ENCODE measurements around the gene CUX1.

Gene CUX1

DNA sequence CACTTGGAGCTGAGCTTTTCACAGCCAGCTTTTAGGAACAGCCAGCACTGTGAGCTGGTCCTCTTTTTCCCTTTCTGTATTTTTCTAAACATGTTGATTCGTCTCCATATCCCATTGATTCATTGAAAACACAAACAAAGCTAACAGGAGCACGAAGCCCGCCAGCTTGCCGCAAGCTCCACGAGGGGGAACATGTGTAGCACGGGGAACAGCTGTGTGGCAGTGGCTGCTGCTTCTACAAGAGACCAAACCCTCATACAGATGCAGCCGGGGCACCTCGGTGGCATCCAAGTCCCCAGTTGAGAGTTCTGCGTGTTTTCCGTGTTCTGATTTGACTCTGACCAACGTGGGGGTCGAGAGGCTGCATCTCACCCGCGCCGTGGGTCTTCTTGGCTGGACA lies 388.5 kb downstream of the CUX1 start:
- TF ChIP-seq, protein P1, sequence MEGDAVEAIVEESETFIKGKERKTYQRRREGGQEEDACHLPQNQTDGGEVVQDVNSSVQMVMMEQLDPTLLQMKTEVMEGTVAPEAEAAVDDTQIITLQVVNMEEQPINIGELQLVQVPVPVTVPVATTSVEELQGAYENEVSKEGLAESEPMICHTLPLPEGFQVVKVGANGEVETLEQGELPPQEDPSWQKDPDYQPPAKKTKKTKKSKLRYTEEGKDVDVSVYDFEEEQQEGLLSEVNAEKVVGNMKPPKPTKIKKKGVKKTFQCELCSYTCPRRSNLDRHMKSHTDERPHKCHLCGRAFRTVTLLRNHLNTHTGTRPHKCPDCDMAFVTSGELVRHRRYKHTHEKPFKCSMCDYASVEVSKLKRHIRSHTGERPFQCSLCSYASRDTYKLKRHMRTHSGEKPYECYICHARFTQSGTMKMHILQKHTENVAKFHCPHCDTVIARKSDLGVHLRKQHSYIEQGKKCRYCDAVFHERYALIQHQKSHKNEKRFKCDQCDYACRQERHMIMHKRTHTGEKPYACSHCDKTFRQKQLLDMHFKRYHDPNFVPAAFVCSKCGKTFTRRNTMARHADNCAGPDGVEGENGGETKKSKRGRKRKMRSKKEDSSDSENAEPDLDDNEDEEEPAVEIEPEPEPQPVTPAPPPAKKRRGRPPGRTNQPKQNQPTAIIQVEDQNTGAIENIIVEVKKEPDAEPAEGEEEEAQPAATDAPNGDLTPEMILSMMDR (conservative IDR thresholded peaks at IDR 0.05; ENCODE audit: control insufficient read depth, insufficient read depth, low read depth, low read length): no peak
- H3K4me3 ChIP-seq (ENCODE audit: control insufficient read depth, low read depth, low read length): no peak overlapping the region
- DNase-seq (ENCODE audit: low read depth): no peak

DNA sequence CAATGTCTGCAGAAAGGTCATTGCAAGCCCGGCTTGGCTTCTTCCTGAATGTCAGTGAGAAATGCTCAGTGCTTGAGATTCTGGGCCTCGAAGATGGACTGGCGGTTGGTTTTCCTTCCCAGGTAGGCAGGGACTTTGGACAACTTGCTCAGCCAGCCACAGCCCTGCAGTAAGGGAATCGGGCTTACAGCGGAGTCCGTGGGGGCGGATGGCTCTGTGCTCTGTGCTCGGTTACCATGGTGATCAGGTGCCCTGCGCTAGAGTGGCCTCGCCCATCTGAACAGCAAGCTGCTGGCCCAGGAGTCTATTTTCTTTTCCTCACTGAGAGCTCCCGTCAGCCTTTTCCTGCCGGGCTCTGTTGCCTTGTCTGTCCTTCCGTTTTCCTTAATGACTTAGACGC lies 391.4 kb downstream of the CUX1 start:
- TF ChIP-seq, protein P1 (conservative IDR thresholded peaks at IDR 0.05; ENCODE audit: control insufficient read depth, insufficient read depth, low read depth, low read length): no peak
- DNase-seq (ENCODE audit: low read depth): no peak
- no peak overlapping the region for H3K4me3 ChIP-seq (ENCODE audit: control insufficient read depth, low read depth, low read length)

DNA sequence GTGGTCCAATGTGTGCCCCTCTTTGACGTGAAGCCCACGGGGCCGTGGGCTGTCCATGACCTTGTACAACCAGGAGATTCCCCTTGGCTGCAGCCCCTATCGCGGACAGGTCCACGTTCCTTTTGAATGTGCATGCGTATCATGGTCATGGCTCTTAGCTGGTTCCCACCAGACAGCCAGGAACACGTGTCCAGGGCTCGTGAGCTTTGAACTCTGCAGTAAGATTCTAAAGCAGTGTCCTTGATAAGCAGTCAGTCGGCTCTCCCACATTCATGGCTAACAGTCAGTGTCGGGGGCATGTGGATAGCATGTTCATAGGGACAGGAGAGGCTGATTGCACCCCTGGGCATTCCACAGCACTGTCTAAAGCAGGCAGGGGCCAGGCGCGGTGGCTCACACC lies 393.4 kb downstream of the CUX1 start:
- no peak for DNase-seq (ENCODE audit: low read depth)
- TF ChIP-seq, protein P1 (conservative IDR thresholded peaks at IDR 0.05; ENCODE audit: control insufficient read depth, insufficient read depth, low read depth, low read length): no peak
- no peak overlapping the region for H3K4me3 ChIP-seq (ENCODE audit: control insufficient read depth, low read depth, low read length)

DNA sequence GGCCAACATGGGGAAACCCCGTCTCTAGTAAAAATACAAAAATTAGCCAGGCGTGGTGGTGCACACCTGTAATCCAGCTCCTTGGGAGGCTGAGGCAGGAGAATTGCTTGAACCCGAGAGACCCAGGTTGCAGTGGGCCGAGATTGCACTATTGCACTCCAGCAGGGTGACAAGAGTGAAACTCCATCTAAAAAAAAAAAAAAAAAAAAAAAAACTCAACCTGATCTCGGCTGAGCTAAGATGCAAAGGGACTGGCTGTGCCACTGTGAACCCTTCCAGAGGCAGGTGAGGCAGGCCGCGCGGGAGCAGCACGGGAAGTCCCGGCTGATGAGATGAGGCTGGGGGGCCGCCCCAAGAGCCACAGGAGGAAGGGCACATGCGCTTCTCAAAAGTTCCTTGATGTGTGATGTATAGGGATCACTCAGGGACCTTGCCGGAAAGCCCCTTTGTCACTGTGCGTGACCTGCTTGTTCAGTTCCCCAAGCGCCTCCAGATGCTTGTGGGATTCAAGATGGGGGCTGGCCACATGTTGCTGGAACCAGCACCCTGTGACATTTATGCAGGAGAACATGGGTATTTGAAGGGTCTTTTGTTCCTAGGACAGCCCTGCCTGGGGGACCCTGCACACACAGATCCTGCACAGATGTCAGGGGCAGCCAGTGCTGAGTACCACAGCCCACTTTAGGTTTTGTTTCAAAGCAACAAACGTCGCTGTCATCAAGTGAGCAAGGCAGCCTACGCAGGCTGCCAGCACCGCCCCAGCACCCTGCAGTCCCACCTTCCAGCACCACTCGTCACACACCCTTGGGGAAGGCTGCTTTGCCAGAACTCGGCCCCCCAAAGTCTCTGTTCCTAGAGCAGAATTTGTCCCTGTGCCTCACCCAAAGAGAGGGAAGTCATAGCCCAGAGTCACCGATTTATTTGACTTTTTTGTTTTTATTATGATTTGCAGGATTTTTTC lies 394.4 kb downstream of the CUX1 start:
- DNase-seq (ENCODE audit: low read depth): no peak
- H3K4me3 ChIP-seq (ENCODE audit: control insufficient read depth, low read depth, low read length): no peak overlapping the region
- TF ChIP-seq, protein P1 (conservative IDR thresholded peaks at IDR 0.05; ENCODE audit: control insufficient read depth, insufficient read depth, low read depth, low read length): no peak

DNA sequence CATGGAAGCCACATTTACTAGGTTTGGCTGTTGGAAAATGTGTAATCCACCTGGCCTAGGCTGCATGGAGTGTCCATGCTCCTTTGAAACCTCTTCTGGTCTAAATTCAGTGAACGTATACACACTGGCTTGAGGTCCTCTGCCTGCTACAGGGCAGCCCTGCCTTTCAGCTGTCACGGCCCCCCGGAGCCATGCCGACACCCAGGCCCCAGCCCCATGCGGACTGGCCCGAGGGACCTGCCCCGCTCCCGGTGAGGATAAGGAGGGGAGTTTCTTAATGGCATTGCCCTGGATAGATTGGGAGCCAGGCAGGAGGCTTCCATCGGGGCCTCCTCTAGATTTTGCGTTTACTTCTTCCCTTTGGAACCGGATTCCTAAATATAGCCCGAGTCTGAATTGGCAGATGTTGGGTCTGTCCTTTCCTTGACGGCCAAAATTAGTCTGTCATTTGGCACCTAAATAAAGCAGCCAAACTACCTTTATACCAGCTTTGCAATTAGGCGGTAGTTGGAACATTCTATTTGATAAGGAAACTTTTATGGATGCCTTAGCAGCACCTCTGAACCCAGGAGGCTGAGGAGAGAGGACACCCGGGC lies 397.1 kb downstream of the CUX1 start:
- DNase-seq (ENCODE audit: low read depth): no peak
- no peak overlapping the region for H3K4me3 ChIP-seq (ENCODE audit: control insufficient read depth, low read depth, low read length)
- TF ChIP-seq, protein P1 (conservative IDR thresholded peaks at IDR 0.05; ENCODE audit: control insufficient read depth, insufficient read depth, low read depth, low read length): no peak

DNA sequence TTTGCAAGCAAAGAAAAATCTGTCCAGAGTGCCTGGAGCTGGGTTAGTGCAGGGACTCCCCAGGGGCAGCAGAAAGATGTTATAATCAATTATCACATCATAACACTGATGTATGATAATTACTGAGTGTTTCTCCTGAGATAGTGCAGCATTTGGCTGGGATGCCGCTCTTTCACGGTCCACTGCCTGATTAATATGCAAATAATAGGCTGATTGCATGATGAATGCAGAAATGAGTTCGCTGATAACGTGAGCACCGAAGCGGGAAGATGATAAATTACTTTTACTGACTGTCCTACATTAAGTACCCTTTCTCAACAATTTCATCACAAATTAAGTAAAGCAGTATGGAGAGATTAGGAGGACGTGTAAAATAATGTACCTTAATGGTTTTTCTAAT lies 397.8 kb downstream of the CUX1 start:
- no peak overlapping the region for H3K4me3 ChIP-seq (ENCODE audit: control insufficient read depth, low read depth, low read length)
- TF ChIP-seq, protein P1 (conservative IDR thresholded peaks at IDR 0.05; ENCODE audit: control insufficient read depth, insufficient read depth, low read depth, low read length): no peak
- no peak for DNase-seq (ENCODE audit: low read depth)

Measured in fibroblast of mammary gland (primary cell).